OCI-LY1 (cell line): Measurements from ENCODE around the gene DCC.

Experiments
- EZH2 ChIP-seq: fragments of 200-600 bp; sonication (generic), shearing (Covaris generic); IDR thresholded peaks from 2 replicates; pipeline ENCODE4 v1.8.0; 2017; ENCODE audit warnings: borderline replicate concordance, mixed run types, mild to moderate bottlenecking, antibody characterized with exemption, low read length, moderate library complexity, mixed read lengths
- TF ChIP-seq, protein P1 (sequence below): fragments of 200-600 bp; sonication (generic), shearing (Covaris generic); IDR thresholded peaks from 2 replicates; pipeline ENCODE4 v1.5.1; 2017; ENCODE audit warnings: mild to moderate bottlenecking, antibody characterized with exemption, low read length, moderate library complexity, mixed read lengths

DNA sequence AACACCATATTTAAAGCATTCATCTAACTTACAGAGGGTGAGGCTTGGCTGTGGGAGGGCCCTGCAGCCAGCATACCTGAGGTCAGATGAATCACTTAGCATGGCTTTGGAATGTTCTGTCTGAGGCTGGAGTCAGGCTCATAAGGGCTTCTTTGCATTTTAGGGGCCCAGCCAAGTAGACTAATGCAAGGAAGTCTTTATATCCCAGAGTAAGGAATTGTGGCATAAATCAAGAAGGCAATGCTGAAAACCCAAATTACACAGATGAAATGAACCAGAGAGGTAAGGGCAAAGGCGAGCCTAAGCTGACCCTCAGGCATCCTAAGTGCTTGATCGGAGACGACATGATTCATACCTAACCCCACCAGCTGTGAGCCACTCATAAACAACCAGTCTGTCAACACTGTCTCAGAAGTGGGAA lies 383.6 kb downstream of the DCC start:
- TF ChIP-seq, protein P1, sequence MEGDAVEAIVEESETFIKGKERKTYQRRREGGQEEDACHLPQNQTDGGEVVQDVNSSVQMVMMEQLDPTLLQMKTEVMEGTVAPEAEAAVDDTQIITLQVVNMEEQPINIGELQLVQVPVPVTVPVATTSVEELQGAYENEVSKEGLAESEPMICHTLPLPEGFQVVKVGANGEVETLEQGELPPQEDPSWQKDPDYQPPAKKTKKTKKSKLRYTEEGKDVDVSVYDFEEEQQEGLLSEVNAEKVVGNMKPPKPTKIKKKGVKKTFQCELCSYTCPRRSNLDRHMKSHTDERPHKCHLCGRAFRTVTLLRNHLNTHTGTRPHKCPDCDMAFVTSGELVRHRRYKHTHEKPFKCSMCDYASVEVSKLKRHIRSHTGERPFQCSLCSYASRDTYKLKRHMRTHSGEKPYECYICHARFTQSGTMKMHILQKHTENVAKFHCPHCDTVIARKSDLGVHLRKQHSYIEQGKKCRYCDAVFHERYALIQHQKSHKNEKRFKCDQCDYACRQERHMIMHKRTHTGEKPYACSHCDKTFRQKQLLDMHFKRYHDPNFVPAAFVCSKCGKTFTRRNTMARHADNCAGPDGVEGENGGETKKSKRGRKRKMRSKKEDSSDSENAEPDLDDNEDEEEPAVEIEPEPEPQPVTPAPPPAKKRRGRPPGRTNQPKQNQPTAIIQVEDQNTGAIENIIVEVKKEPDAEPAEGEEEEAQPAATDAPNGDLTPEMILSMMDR: no peak
- no peak for TF ChIP-seq EZH2
